HepG2 (cell line): ENCODE data around the gene WNT7B.

Experiments used
- CTCF ChIP-seq: sonication (generic); formaldehyde crosslinking; IDR thresholded peaks from 2 replicates; pipeline ENCODE4 v1.5.0; 2020; ENCODE audit warnings: mild to moderate bottlenecking, missing genetic modification reagents, moderate library complexity
- DPF2 ChIP-seq: sonication (generic); formaldehyde crosslinking; IDR thresholded peaks from 2 replicates; pipeline ENCODE4 v1.4.0; 2020; ENCODE audit warnings: mild to moderate bottlenecking, low read depth, missing genetic modification reagents, borderline replicate concordance
- E2F5 ChIP-seq: sonication (generic); formaldehyde crosslinking; conservative IDR thresholded peaks from 2 replicates; pipeline ENCODE4 v1.4.0; 2020; ENCODE audit warnings: missing genetic modification reagents
- HDAC2 ChIP-seq: sonication (generic); formaldehyde crosslinking; IDR thresholded peaks from 2 replicates; pipeline ENCODE4 v1.4.0; 2020; ENCODE audit warnings: missing genetic modification reagents
- HOMEZ ChIP-seq: IDR thresholded peaks from 2 replicates; pipeline ENCODE4 v1.6.1; 2016; ENCODE audit warnings: low read depth
- POLR2A ChIP-seq, 2 experiments: IDR thresholded peaks; 2 replicates each; pipeline ENCODE4 v1.6.1; 2011; ENCODE audit warnings: low read depth in 2 of 2, low read length in 2 of 2, mild to moderate bottlenecking in 1 of 2, moderate library complexity in 1 of 2; ENCODE audit not compliant: insufficient read depth in 1 of 2
- POLR2AphosphoS2 ChIP-seq: IDR thresholded peaks from 2 replicates; pipeline ENCODE4 v1.6.1; 2011; ENCODE audit warnings: low read depth, low read length, improper control_type of control experiment
- ZBTB38 ChIP-seq: sonication (generic); formaldehyde crosslinking; IDR thresholded peaks from 2 replicates; pipeline ENCODE4 v1.5.1; 2020; ENCODE audit warnings: mild to moderate bottlenecking, missing genetic modification reagents
- ZNF570 ChIP-seq: sonication (generic); formaldehyde crosslinking; IDR thresholded peaks from 2 replicates; pipeline ENCODE4 v1.4.0; 2020; ENCODE audit warnings: mild to moderate bottlenecking, missing genetic modification reagents, borderline replicate concordance

- TF ChIP-seq CTCF (CRISPR knock-in tag) (no peak), HOMEZ (CRISPR knock-in tag) (no peak), POLR2AphosphoS2 (no peak), ZNF570 (CRISPR knock-in tag) (no peak), E2F5 (CRISPR knock-in tag) (no peak), ZBTB38 (CRISPR knock-in tag) (no peak), HDAC2 (CRISPR knock-in tag) (no peak), DPF2 (CRISPR knock-in tag) (no peak), POLR2A (IDR thresholded peaks at IDR 0.05; ENCODE audit: insufficient read depth in 1 of 2, low read depth in 2 of 2, low read length in 2 of 2) (no peak)
Observed at GRCh38 chr22:45964926-45965527, 11.9 kb downstream of the WNT7B start.
